IMR-90 (cell line): ENCODE measurements around the gene SCNN1B. TPM values are rescaled to one million over a fixed set of nuclear protein-coding genes. Genes with fewer than 3 reads are reported as not detected.

Experiments
- ATAC-seq: fragments of 200-7000 bp; cut with Tn5 transposase; 2 replicates; pipeline ENCODE4 v1.9.1; 2020; ENCODE audit warnings: low read depth, mild to moderate bottlenecking, moderate library complexity
- BruUV-seq: library from RNA; stranded (reverse); fragments of 400-500 nt; replicated peaks from 2 replicates; lab custom pipeline; 2021; lab: Mats Ljungman, UMichigan
- CTCF ChIA-PET: fragments of 300-600 bp; formaldehyde crosslinking; extraction: SDS; loops from one replicate; lab custom pipeline; 2021; ENCODE audit warnings: antibody characterized with exemption; lab: Yijun Ruan, JAX
- POLR2A ChIA-PET: fragments of 300-600 bp; sonication (Branson Sonifier 250); formaldehyde crosslinking; loops from one replicate; lab custom pipeline; 2022; ENCODE audit warnings: antibody characterized with exemption; ENCODE audit not compliant: unreplicated experiment; lab: Charles Lee
- DNase-seq: peaks from one replicate; pipeline ENCODE4 v3.0.0; 2013
- H2AFZ ChIP-seq: replicated peaks from 2 replicates; pipeline ENCODE3; 2013; ENCODE audit warnings: low read length, mild to moderate bottlenecking; ENCODE audit not compliant: poor library complexity
- H2AK5ac ChIP-seq: 2 replicates; pipeline ENCODE4 v1.6.1; 2013; ENCODE audit warnings: low read depth, low read length, inconsistent platforms
- H2AK9ac ChIP-seq: replicated peaks from 2 replicates; pipeline ENCODE3; 2013; ENCODE audit warnings: mild to moderate bottlenecking, low read depth, low read length, moderate library complexity; ENCODE audit not compliant: poor library complexity
- H2BK120ac ChIP-seq: 2 replicates; pipeline ENCODE4 v1.6.1; 2013; ENCODE audit warnings: low read depth, low read length, inconsistent platforms
- H2BK15ac ChIP-seq: 3 replicates; pipeline ENCODE4 v1.6.1; 2013; ENCODE audit warnings: low read depth, low read length, inconsistent platforms
- H2BK20ac ChIP-seq: 2 replicates; pipeline ENCODE4 v1.6.1; 2013; ENCODE audit warnings: low read depth, mild to moderate bottlenecking, inconsistent platforms, low read length, moderate library complexity
- H2BK5ac ChIP-seq: 2 replicates; pipeline ENCODE4 v1.6.1; 2013; ENCODE audit warnings: mild to moderate bottlenecking, low read depth, low read length, inconsistent platforms; ENCODE audit not compliant: poor library complexity, severe bottlenecking
- H3K14ac ChIP-seq: replicated peaks from 2 replicates; pipeline ENCODE4 v1.6.1; 2013; ENCODE audit warnings: low read depth, low read length, inconsistent platforms
- H3K18ac ChIP-seq: 2 replicates; pipeline ENCODE4 v1.6.1; 2013; ENCODE audit warnings: low read depth, low read length, control low read depth
- H3K23ac ChIP-seq: 2 replicates; pipeline ENCODE4 v1.6.1; 2013; ENCODE audit warnings: low read depth, low read length, inconsistent platforms
- H3K27ac ChIP-seq: 2 replicates; pipeline ENCODE4 v1.5.1; 2013; ENCODE audit warnings: mild to moderate bottlenecking, control low read depth, low read length; ENCODE audit not compliant: insufficient read depth
- H3K27me3 ChIP-seq: 2 replicates; pipeline ENCODE4 v1.6.1; 2013; ENCODE audit warnings: low read length; ENCODE audit not compliant: control insufficient read depth, insufficient read depth
- H3K36me3 ChIP-seq: 2 replicates; pipeline ENCODE4 v1.6.1; 2013; ENCODE audit warnings: low read length, mixed read lengths; ENCODE audit not compliant: control insufficient read depth, insufficient read depth
- H3K4ac ChIP-seq: 2 replicates; pipeline ENCODE4 v1.6.1; 2013; ENCODE audit warnings: low read depth, low read length, inconsistent platforms
- H3K4me1 ChIP-seq: 2 replicates; pipeline ENCODE4 v1.6.1; 2013; ENCODE audit warnings: low read length, mixed read lengths; ENCODE audit not compliant: control insufficient read depth, insufficient read depth
- H3K4me2 ChIP-seq: 2 replicates; pipeline ENCODE4 v1.6.1; 2013; ENCODE audit warnings: low read depth, mild to moderate bottlenecking, control low read depth, low read length, moderate library complexity
- H3K4me3 ChIP-seq: 2 replicates; pipeline ENCODE4 v1.5.1; 2013; ENCODE audit warnings: low read depth, mild to moderate bottlenecking, control low read depth, low read length, moderate library complexity; ENCODE audit not compliant: insufficient read depth
- H3K56ac ChIP-seq: 2 replicates; pipeline ENCODE4 v1.6.1; 2013; ENCODE audit warnings: low read length, inconsistent platforms; ENCODE audit not compliant: insufficient read depth; ENCODE audit errors: extremely low read depth
- H3K79me1 ChIP-seq, 2 experiments: 2 replicates each; pipeline ENCODE4 v1.6.1; 2013; ENCODE audit warnings: low read length in 2 of 2, inconsistent platforms in 1 of 2, low read depth in 1 of 2
- H3K9ac ChIP-seq: 2 replicates; pipeline ENCODE4 v1.6.1; 2013; ENCODE audit warnings: low read depth, low read length, control low read depth
- H3K9me1 ChIP-seq: 2 replicates; pipeline ENCODE4 v1.6.1; 2013; ENCODE audit warnings: low read length, inconsistent platforms; ENCODE audit not compliant: insufficient read depth
- H3K9me3 ChIP-seq: 2 replicates; pipeline ENCODE4 v1.6.1; 2013; ENCODE audit warnings: low read length; ENCODE audit not compliant: control insufficient read depth, insufficient read depth
- H4K20me1 ChIP-seq: 2 replicates; pipeline ENCODE4 v1.6.1; 2013; ENCODE audit warnings: low read length, inconsistent platforms; ENCODE audit not compliant: insufficient read depth
- H4K5ac ChIP-seq: 2 replicates; pipeline ENCODE4 v1.6.1; 2013; ENCODE audit warnings: mild to moderate bottlenecking, low read depth, low read length, control low read depth
- H4K8ac ChIP-seq, 2 experiments: 2 replicates each; pipeline ENCODE4 v1.6.1; 2013; ENCODE audit warnings: low read depth in 2 of 2, low read length in 2 of 2, control low read depth in 1 of 2, inconsistent platforms in 1 of 2
- H4K91ac ChIP-seq: 2 replicates; pipeline ENCODE4 v1.6.1; 2013; ENCODE audit warnings: low read depth, low read length, inconsistent platforms; ENCODE audit not compliant: insufficient read depth
- BHLHE40 ChIP-seq: fragments of 150-350 bp; IDR thresholded peaks from 2 replicates; pipeline ENCODE4 v1.6.1; 2016; ENCODE audit warnings: mild to moderate bottlenecking, low read depth, low read length
- CEBPB ChIP-seq: IDR thresholded peaks from 2 replicates; pipeline ENCODE4 v1.6.1; 2012; ENCODE audit warnings: low read depth, low read length, improper control_type of control experiment
- CHD1 ChIP-seq: IDR thresholded peaks from 2 replicates; pipeline ENCODE4 v1.6.1; 2012; ENCODE audit warnings: low read depth, low read length, improper control_type of control experiment
- CTCF ChIP-seq: conservative IDR thresholded peaks from 2 replicates; pipeline ENCODE4 v1.5.1; 2012; ENCODE audit warnings: mild to moderate bottlenecking, low read depth, low read length, improper control_type of control experiment
- ELK1 ChIP-seq: fragments of 150-350 bp; IDR thresholded peaks from 2 replicates; pipeline ENCODE4 v1.6.1; 2016; ENCODE audit warnings: low read depth, mild to moderate bottlenecking, low read length, moderate library complexity, borderline replicate concordance
- FOS ChIP-seq: fragments of 150-350 bp; IDR thresholded peaks from 2 replicates; pipeline ENCODE4 v1.6.1; 2016; ENCODE audit warnings: low read depth, low read length
- MAFK ChIP-seq: IDR thresholded peaks from 2 replicates; pipeline ENCODE4 v1.6.1; 2012; ENCODE audit warnings: low read depth, low read length, improper control_type of control experiment
- MAZ ChIP-seq: IDR thresholded peaks from 2 replicates; pipeline ENCODE4 v1.6.1; 2012; ENCODE audit warnings: low read depth, mild to moderate bottlenecking, low read length, improper control_type of control experiment, moderate library complexity, borderline replicate concordance
- MXI1 ChIP-seq: IDR thresholded peaks from 2 replicates; pipeline ENCODE4 v1.6.1; 2012; ENCODE audit warnings: low read depth, mild to moderate bottlenecking, low read length, moderate library complexity, borderline replicate concordance
- NFE2L2 ChIP-seq: fragments of 150-350 bp; IDR thresholded peaks from 2 replicates; pipeline ENCODE4 v1.6.1; 2016; ENCODE audit warnings: low read depth, mild to moderate bottlenecking, low read length
- POLR2A ChIP-seq: IDR thresholded peaks from 2 replicates; pipeline ENCODE4 v1.6.1; 2012; ENCODE audit warnings: mild to moderate bottlenecking, low read depth, low read length
- RAD21 ChIP-seq: IDR thresholded peaks from 2 replicates; pipeline ENCODE4 v1.6.1; 2012; ENCODE audit warnings: low read length, improper control_type of control experiment
- RCOR1 ChIP-seq: IDR thresholded peaks from 2 replicates; pipeline ENCODE4 v1.6.1; 2012; ENCODE audit warnings: mild to moderate bottlenecking, low read length, improper control_type of control experiment; ENCODE audit not compliant: insufficient replicate concordance
- RFX5 ChIP-seq: IDR thresholded peaks from 2 replicates; pipeline ENCODE4 v1.8.0; 2012; ENCODE audit warnings: low read depth, mild to moderate bottlenecking, low read length, moderate library complexity
- SMC3 ChIP-seq: fragments of 150-350 bp; IDR thresholded peaks from 2 replicates; pipeline ENCODE4 v1.6.1; 2016; ENCODE audit warnings: low read depth, mild to moderate bottlenecking, antibody characterized with exemption, low read length, moderate library complexity
- USF2 ChIP-seq: fragments of 150-350 bp; IDR thresholded peaks from 2 replicates; pipeline ENCODE4 v1.6.1; 2017; ENCODE audit warnings: mild to moderate bottlenecking, antibody characterized with exemption, low read length, low read depth
- WGBS, 2 experiments: methylation state at CpG; one replicate each; pipeline versions ENCODE4 v1.1.5 to v1.1.7; 2013; ENCODE audit warnings: missing lambda C conversion rate in 2 of 2; ENCODE audit not compliant: insufficient read length in 1 of 2; ENCODE audit errors: extremely low coverage in 2 of 2; 5-methylcytosine and 5-hydroxymethylcytosine counted together
- dilution Hi-C: fragments of 300-500 bp; cut with HindIII; formaldehyde crosslinking; loops from one replicate; pipeline ENCODE4 v1.14.3; 2018; ENCODE audit warnings: low sequenced_read_pairs; ENCODE audit not compliant: unreplicated experiment
- in situ Hi-C: fragments of 300-500 bp; cut with MboI; formaldehyde crosslinking; loops from 3 replicates; pipeline ENCODE4 v1.14.3; 2019; ENCODE audit warnings: low sequenced_read_pairs, inconsistent platforms, mixed read lengths
- intact Hi-C: fragments of 100-400 bp; cut with micrococcal nuclease; formaldehyde crosslinking; loops from 2 replicates; pipeline ENCODE4 v1.10.0; 2022
- polyA plus RNA-seq, 3 experiments: library from polyadenylated mRNA; depleted of rRNA; stranded (reverse); fragments of >200 nt; gene quantifications; 2 replicates each; pipeline ENCODE4 v1.2.3, GENCODE V29; 2012; ENCODE audit warnings: low replicate concordance in 1 of 3
- total RNA-seq: library from RNA; depleted of rRNA; stranded (reverse); fragments of >200 nt; gene quantifications from 2 replicates; pipeline ENCODE4 v1.2.3, GENCODE V29; 2012

The SCNN1B gene
- total and polyA plus RNA-seq, 2 of the 4 experiments (the other 2 are of a cell fraction) = not detected

- dilution Hi-C loops = no loop called here
These were observed 103.9 kb downstream of the SCNN1B start for GRCh38 chr16:23406024-23406423.

More at GRCh38 chr16:23406024-23406423, 103.9 kb downstream of the SCNN1B start:
- Histone ChIP-seq H2BK20ac (no peak overlapping the region), H2BK15ac (no peak overlapping the region), H3K18ac (no peak overlapping the region; the same call in 1 of the 2 replicates), H3K36me3 (peaks cover 50% of the 10 kb centered on the region), H2AFZ (no peak overlapping the region), H3K4me1 (peaks cover 16% of the 10 kb centered on the region), H3K4ac (no peak overlapping the region), H3K56ac (no peak overlapping the region), H2BK5ac (no peak overlapping the region), H3K4me2 (no peak overlapping the region), H3K27ac (peak overlapping the region; percentile 8; the same call in 1 of the 2 replicates), H4K91ac (no peak overlapping the region), H3K9me3 (no peaks in the 10 kb centered on the region), H3K4me3 (no peak overlapping the region), H3K9me1 (peaks cover 9% of the 10 kb centered on the region; the same call in 1 of the 2 replicates), H4K8ac (no peak overlapping the region), H3K14ac (no peak overlapping the region), H3K9ac (no peak overlapping the region), H3K79me1 (0 out of 4 replicates have a peak, but pooled peaks cover 0 to 3% of the 10 kb centered on the region in 2 experiments), H3K27me3 (no peaks in the 10 kb centered on the region), H4K20me1 (no peaks in the 10 kb centered on the region), H4K5ac (no peak overlapping the region), H2AK9ac (no peak overlapping the region), H2AK5ac (no peak overlapping the region), H2BK120ac (no peak overlapping the region), H3K23ac (no peak overlapping the region)
- no CpG with 5 or more reads among the region's 2 CpGs for WGBS, 2 experiments
- no peak for TF ChIP-seq USF2
- no peak for TF ChIP-seq FOS
- no peak for TF ChIP-seq RCOR1
- no peak for TF ChIP-seq RAD21
- TF ChIP-seq MAFK = no peak
- no peak for TF ChIP-seq BHLHE40
- no peak for TF ChIP-seq NFE2L2
- no peak for TF ChIP-seq POLR2A
- no peak for TF ChIP-seq MAZ
- no peak for TF ChIP-seq CTCF
- TF ChIP-seq MXI1 = no peak
- no peak for TF ChIP-seq RFX5
- no peak for TF ChIP-seq CHD1
- TF ChIP-seq CEBPB = no peak
- TF ChIP-seq ELK1 = no peak
- TF ChIP-seq SMC3 = no peak
- DNase-seq (no peak), ATAC-seq (no peak)
- BruUV-seq = no TSS peak
- ChIA-PET CTCF (interaction anchor here (2.0 kb wide), 1 partner anchor 28 kb away, joined by 5 read pairs; no protein-coding TSS in a partner anchor), POLR2A (no interaction called here)
- intact Hi-C loops (no loop called here), in situ Hi-C loops (no loop called here)
